Measurements from ENCODE around the gene HGD.

DNA sequence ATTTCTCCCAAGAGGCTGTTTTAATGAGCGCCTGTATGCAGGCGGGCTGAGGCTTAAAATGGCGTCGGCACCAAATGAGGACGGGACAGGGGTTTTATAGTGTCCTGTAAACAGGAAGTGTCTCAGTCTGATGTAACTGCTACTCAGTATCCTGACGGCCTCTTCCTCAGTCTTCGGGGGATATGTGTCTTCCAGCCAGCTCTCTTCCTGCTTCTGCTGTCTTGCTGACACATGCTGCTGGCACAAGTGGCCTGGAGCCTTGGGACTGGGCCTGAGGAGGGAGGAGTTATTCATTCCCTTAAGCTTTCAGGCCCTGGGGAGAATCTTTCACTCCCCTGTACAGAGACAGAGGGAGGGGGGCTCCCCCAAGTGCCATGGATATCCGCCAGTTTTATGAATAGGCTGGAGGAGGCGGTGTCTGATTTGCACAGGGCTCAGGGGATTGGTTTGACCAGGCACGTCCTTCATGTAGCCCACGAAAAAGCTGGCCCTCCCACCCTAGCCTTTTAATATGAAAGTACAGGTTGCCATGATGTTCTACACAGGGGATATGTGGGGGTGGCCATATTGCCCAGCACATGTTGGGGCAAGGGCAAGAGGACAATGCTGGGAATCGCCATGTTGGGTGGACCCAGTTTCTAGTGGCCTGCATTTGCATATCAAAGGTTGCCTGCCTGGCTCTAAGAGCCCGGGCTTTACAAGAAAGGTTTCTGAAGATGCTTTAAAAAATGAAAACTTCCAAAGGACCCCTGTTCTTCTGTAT is 66.0 kb downstream of the HGD start:
- peak in 1 of 2 donors; percentile 20 for TF ChIP-seq POLR2A (IDR thresholded peaks at IDR 0.05)
- TF ChIP-seq, protein P1, sequence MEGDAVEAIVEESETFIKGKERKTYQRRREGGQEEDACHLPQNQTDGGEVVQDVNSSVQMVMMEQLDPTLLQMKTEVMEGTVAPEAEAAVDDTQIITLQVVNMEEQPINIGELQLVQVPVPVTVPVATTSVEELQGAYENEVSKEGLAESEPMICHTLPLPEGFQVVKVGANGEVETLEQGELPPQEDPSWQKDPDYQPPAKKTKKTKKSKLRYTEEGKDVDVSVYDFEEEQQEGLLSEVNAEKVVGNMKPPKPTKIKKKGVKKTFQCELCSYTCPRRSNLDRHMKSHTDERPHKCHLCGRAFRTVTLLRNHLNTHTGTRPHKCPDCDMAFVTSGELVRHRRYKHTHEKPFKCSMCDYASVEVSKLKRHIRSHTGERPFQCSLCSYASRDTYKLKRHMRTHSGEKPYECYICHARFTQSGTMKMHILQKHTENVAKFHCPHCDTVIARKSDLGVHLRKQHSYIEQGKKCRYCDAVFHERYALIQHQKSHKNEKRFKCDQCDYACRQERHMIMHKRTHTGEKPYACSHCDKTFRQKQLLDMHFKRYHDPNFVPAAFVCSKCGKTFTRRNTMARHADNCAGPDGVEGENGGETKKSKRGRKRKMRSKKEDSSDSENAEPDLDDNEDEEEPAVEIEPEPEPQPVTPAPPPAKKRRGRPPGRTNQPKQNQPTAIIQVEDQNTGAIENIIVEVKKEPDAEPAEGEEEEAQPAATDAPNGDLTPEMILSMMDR (IDR thresholded peaks at IDR 0.05), result no peak
